GM18873 (cell line): ENCODE results near the gene TEX51.

Experiments used
- ATAC-seq: cut with Tn5 transposase; IDR thresholded peaks from one replicate; pipeline ENCODE4 v1.9.1; 2021; ENCODE audit warnings: mild to moderate bottlenecking, moderate library complexity, moderate number of reproducible peaks; ENCODE audit not compliant: unreplicated experiment, low FRiP score

TEX51 gene

GRCh38 chr2:126911111-126911796 is 12.6 kb downstream of the TEX51 start:
- ATAC-seq: no peak

GRCh38 chr2:126912201-126912600 is 13.5 kb downstream of the TEX51 start:
- ATAC-seq: no peak

- ATAC-seq: no peak
These were observed 14.6 kb downstream of the TEX51 start for GRCh38 chr2:126913329-126913728.

GRCh38 chr2:126913881-126914615 is 15.4 kb downstream of the TEX51 start:
- ATAC-seq: no peak

- ATAC-seq: no peak
These were observed 16.3 kb downstream of the TEX51 start for GRCh38 chr2:126914811-126915500.

- ATAC-seq: no peak
These were observed 17.2 kb downstream of the TEX51 start for GRCh38 chr2:126915903-126916302.

- ATAC-seq: no peak
These were observed 18.1 kb downstream of the TEX51 start for GRCh38 chr2:126916744-126917143.

GRCh38 chr2:126921066-126921465 is 22.4 kb downstream of the TEX51 start:
- no peak for ATAC-seq

- ATAC-seq: no peak
These were observed 32.4 kb downstream of the TEX51 start for GRCh38 chr2:126930970-126931590.

GRCh38 chr2:126932529-126932928 is 33.8 kb downstream of the TEX51 start:
- no peak for ATAC-seq

- no peak for ATAC-seq
These were observed 34.4 kb downstream of the TEX51 start for GRCh38 chr2:126932966-126933710.

- no peak for ATAC-seq
These were observed 35.0 kb downstream of the TEX51 start for GRCh38 chr2:126933711-126934091.

GRCh38 chr2:126934809-126935208 is 36.1 kb downstream of the TEX51 start:
- no peak for ATAC-seq

- ATAC-seq: no peak
These were observed 37.1 kb downstream of the TEX51 start for GRCh38 chr2:126935774-126936173.

GRCh38 chr2:126936219-126936723 is 37.6 kb downstream of the TEX51 start:
- no peak for ATAC-seq

- ATAC-seq: no peak
These were observed 41.6 kb downstream of the TEX51 start for GRCh38 chr2:126940331-126940730.

GRCh38 chr2:126942427-126943203 is 43.9 kb downstream of the TEX51 start:
- ATAC-seq: no peak

- no peak for ATAC-seq
These were observed 45.1 kb downstream of the TEX51 start for GRCh38 chr2:126943612-126944348.

GRCh38 chr2:126945118-126945517 is 46.4 kb downstream of the TEX51 start:
- no peak for ATAC-seq
